ENCODE data around the gene JHY. TPM values are rescaled to one million over a fixed set of nuclear protein-coding genes. Genes with fewer than 3 reads are reported as not detected.

The JHY gene
- total and polyA plus RNA-seq, 2 of the 4 experiments (the other 2 are of a cell fraction): 0.51 to 0.54 TPM

DNA sequence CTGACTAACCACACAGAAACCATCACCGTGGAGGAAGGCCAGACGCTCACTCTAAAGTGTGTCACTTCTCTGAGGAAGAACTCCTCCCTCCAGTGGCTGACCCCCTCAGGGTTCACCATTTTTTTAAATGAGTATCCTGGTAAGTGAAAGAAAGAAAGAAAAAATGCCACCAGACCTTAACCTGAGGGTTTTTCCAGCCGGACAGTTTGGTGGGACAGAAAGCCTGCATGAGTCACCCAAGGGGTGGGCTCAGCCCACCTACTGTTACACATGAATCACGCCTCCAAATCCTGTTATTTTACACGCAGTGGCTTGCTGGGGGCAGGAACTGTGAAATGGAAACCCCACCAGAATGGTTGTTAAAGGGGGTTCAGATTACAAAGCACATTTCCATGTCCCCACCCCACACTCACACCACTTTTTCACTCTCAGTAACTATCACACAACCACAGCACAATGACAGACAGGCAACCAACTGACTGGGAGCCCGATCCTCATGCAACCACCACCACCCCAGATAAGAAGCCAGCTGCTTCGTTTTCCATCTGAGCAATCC is 32.4 kb upstream of the JHY start:
- Histone ChIP-seq H3K9me1 (ENCODE audit: insufficient read depth, low read length) (no peaks in the 10 kb centered on the region), H2AFZ (replicated peaks; ENCODE audit: low read length, poor library complexity) (peak overlapping the region; percentile 69), H3K36me3 (ENCODE audit: control insufficient read depth, insufficient read depth, low read length) (no peaks in the 10 kb centered on the region), H4K91ac (ENCODE audit: insufficient read depth, low read depth, low read length) (no peak overlapping the region), H2AK9ac (replicated peaks; ENCODE audit: low read depth, low read length, poor library complexity) (peak overlapping the region; percentile 46), H2BK15ac (ENCODE audit: low read depth, low read length) (0 out of 3 replicates have a peak overlapping the region, but pooled peaks have one; percentile 17), H3K4me3 (ENCODE audit: insufficient read depth, low read depth, low read length) (no peak overlapping the region), H3K4ac (ENCODE audit: low read depth, low read length) (no peak overlapping the region), H3K27ac (ENCODE audit: insufficient read depth, low read length) (no peak overlapping the region), H3K9me3 (ENCODE audit: control insufficient read depth, insufficient read depth, low read length) (no peaks in the 10 kb centered on the region), H3K9ac (ENCODE audit: low read depth, low read length) (no peak overlapping the region), H2AK5ac (ENCODE audit: low read depth, low read length) (0 out of 2 replicates have a peak overlapping the region, but pooled peaks have one; percentile 38), H3K14ac (replicated peaks; ENCODE audit: low read depth, low read length) (no peak overlapping the region), H4K8ac (ENCODE audit: low read depth in 2 of 2, low read length in 2 of 2) (peak overlapping the region in 1 of 2 experiments; percentile 4; a peak in 1 of 4 replicates), H3K4me1 (ENCODE audit: control insufficient read depth, insufficient read depth, low read length) (0 out of 2 replicates have a peak, but pooled peaks cover 3% of the 10 kb centered on the region), H3K18ac (ENCODE audit: low read depth, low read length) (no peak overlapping the region), H3K79me1 (ENCODE audit: low read depth in 1 of 2, low read length in 2 of 2) (no peaks in the 10 kb centered on the region), H4K5ac (ENCODE audit: low read depth, low read length) (no peak overlapping the region), H3K56ac (ENCODE audit: extremely low read depth, insufficient read depth, low read length) (no peak overlapping the region), H3K4me2 (ENCODE audit: low read depth, low read length) (peak overlapping the region; percentile 6; the same call in 1 of the 2 replicates), H2BK120ac (ENCODE audit: low read depth, low read length) (no peak overlapping the region), H2BK20ac (ENCODE audit: low read depth, low read length) (no peak overlapping the region), H3K27me3 (ENCODE audit: control insufficient read depth, insufficient read depth, low read length) (no peaks in the 10 kb centered on the region), H4K20me1 (ENCODE audit: insufficient read depth, low read length) (no peaks in the 10 kb centered on the region), H3K23ac (ENCODE audit: low read depth, low read length) (no peak overlapping the region), H2BK5ac (ENCODE audit: low read depth, low read length, poor library complexity, severe bottlenecking) (peak overlapping the region; percentile 30)
- ChIA-PET CTCF (no interaction called here), POLR2A (ENCODE audit: unreplicated experiment) (interaction anchor here (0.6 kb wide), 1 partner anchor 420 kb away, joined by 4 read pairs; no protein-coding TSS in a partner anchor)
- intact Hi-C loops (cut with micrococcal nuclease) (loop anchor here (5.0 kb wide), 1 partner anchor 68 kb away; no protein-coding TSS in a partner anchor), dilution Hi-C loops (cut with HindIII; ENCODE audit: low sequenced_read_pairs, unreplicated experiment) (loop anchor here (25.0 kb wide), 1 partner anchor 187 kb away; no protein-coding TSS in a partner anchor), in situ Hi-C loops (cut with MboI; ENCODE audit: low sequenced_read_pairs) (loop anchor here (5.0 to 25.0 kb wide), 3 partner anchors 53 to 412 kb away; no protein-coding TSS in a partner anchor)
- no CpG with 5 or more reads among the region's 7 CpGs for WGBS, 2 experiments (ENCODE audit: extremely low coverage in 2 of 2, insufficient read length in 1 of 2)
- DNase-seq (peak; percentile 57), ATAC-seq (ENCODE audit: low read depth) (peak; percentile 73)
- TF ChIP-seq, protein P1, sequence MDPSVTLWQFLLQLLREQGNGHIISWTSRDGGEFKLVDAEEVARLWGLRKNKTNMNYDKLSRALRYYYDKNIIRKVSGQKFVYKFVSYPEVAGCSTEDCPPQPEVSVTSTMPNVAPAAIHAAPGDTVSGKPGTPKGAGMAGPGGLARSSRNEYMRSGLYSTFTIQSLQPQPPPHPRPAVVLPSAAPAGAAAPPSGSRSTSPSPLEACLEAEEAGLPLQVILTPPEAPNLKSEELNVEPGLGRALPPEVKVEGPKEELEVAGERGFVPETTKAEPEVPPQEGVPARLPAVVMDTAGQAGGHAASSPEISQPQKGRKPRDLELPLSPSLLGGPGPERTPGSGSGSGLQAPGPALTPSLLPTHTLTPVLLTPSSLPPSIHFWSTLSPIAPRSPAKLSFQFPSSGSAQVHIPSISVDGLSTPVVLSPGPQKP (IDR thresholded peaks at IDR 0.05; ENCODE audit: borderline replicate concordance, low read depth, low read length): no peak
- TF ChIP-seq, protein P2, sequence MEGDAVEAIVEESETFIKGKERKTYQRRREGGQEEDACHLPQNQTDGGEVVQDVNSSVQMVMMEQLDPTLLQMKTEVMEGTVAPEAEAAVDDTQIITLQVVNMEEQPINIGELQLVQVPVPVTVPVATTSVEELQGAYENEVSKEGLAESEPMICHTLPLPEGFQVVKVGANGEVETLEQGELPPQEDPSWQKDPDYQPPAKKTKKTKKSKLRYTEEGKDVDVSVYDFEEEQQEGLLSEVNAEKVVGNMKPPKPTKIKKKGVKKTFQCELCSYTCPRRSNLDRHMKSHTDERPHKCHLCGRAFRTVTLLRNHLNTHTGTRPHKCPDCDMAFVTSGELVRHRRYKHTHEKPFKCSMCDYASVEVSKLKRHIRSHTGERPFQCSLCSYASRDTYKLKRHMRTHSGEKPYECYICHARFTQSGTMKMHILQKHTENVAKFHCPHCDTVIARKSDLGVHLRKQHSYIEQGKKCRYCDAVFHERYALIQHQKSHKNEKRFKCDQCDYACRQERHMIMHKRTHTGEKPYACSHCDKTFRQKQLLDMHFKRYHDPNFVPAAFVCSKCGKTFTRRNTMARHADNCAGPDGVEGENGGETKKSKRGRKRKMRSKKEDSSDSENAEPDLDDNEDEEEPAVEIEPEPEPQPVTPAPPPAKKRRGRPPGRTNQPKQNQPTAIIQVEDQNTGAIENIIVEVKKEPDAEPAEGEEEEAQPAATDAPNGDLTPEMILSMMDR (conservative IDR thresholded peaks at IDR 0.05; ENCODE audit: low read depth, low read length): 0 out of 2 replicates have a peak, but pooled peaks have one; percentile 15
- TF ChIP-seq NFE2L2 (IDR thresholded peaks at IDR 0.05; ENCODE audit: low read depth, low read length) (no peak), RAD21 (IDR thresholded peaks at IDR 0.05; ENCODE audit: low read length) (0 out of 2 replicates have a peak, but pooled peaks have one; percentile 9), MAZ (IDR thresholded peaks at IDR 0.05; ENCODE audit: borderline replicate concordance, low read depth, low read length) (0 out of 2 replicates have a peak, but pooled peaks have one; percentile 41), FOS (IDR thresholded peaks at IDR 0.05; ENCODE audit: low read depth, low read length) (peak; percentile 47)
- no TSS peak for BruUV-seq (replicated peaks)
